Tibial nerve (tissue), 4 donors: Measurements from ENCODE around the gene UTRN. TPM values are rescaled to one million over a fixed set of nuclear protein-coding genes. Genes with fewer than 3 reads are reported as not detected.
A peak's percentile ranks its signal among the peaks of the same experiment; 100 is the strongest.

Experiments
- DNase-seq, 2 donors: peaks; one replicate each; pipeline ENCODE4 v3.0.0-alpha.2; 2019; ENCODE audit warnings: low spot score in 2 of 2
- H3K27ac ChIP-seq, 4 donors: fragments of 200-600 bp; sonication (generic) in 3 of 4; one replicate each; pipeline ENCODE4 v1.5.1; 2017 to 2019; ENCODE audit warnings: mild to moderate bottlenecking in 1 of 4
- H3K27me3 ChIP-seq, 2 donors: fragments of 200-600 bp; sonication (generic) in 1 of 2; one replicate each; pipeline versions ENCODE4 v1.5.1 to v1.6.0; 2017 to 2019
- H3K36me3 ChIP-seq, 3 donors: fragments of 200-600 bp; sonication (generic); one replicate each; pipeline ENCODE4 v1.5.1; 2018 to 2019
- H3K4me1 ChIP-seq, 4 donors: fragments of 200-600 bp; sonication (generic) in 3 of 4; one replicate each; pipeline ENCODE4 v1.5.1; 2017 to 2019
- H3K4me3 ChIP-seq, 4 donors: fragments of 200-600 bp; sonication (generic) in 3 of 4; one replicate each; pipeline ENCODE4 v1.5.1; 2017 to 2019; ENCODE audit warnings: mild to moderate bottlenecking in 1 of 4, moderate library complexity in 1 of 4
- H3K9me3 ChIP-seq, 4 donors: fragments of 200-600 bp; sonication (generic) in 3 of 4; one replicate each; pipeline ENCODE4 v1.5.1; 2017 to 2019
- EP300 ChIP-seq, 2 donors: sonication (generic); formaldehyde crosslinking; IDR thresholded peaks; one replicate each; pipeline ENCODE4 v1.6.1; 2017; ENCODE audit warnings: antibody characterized with exemption in 2 of 2, mild to moderate bottlenecking in 1 of 2
- POLR2A ChIP-seq, 2 donors: fragments of 450-650 bp; IDR thresholded peaks; one replicate each; pipeline ENCODE4 v1.6.1; 2017; ENCODE audit warnings: antibody characterized with exemption in 2 of 2, mild to moderate bottlenecking in 2 of 2, moderate library complexity in 2 of 2
- WGBS, 2 donors: methylation state at CpG; one replicate each; pipeline ENCODE4 v1.1.5; 2018; 5-methylcytosine and 5-hydroxymethylcytosine counted together
- total RNA-seq, 4 donors: library from RNA; depleted of rRNA; stranded (reverse); fragments of >200 nt; gene quantifications; one replicate each; pipeline ENCODE4 v1.1.0, GENCODE V29; 2016
- TF ChIP-seq, protein P1 (sequence below), 5 experiments: fragments of 200-600 bp in 3 of 5; fragments of 450-650 bp in 2 of 5; sonication (generic) in 3 of 5; IDR thresholded peaks; one replicate each; pipeline ENCODE4 v1.5.1; 2016 to 2019; ENCODE audit warnings: antibody characterized with exemption in 5 of 5, mild to moderate bottlenecking in 3 of 5, moderate library complexity in 2 of 5

Gene UTRN
- total RNA-seq, 4 donors from 2014 or later, result 279 to 370 (median 307) TPM

DNA sequence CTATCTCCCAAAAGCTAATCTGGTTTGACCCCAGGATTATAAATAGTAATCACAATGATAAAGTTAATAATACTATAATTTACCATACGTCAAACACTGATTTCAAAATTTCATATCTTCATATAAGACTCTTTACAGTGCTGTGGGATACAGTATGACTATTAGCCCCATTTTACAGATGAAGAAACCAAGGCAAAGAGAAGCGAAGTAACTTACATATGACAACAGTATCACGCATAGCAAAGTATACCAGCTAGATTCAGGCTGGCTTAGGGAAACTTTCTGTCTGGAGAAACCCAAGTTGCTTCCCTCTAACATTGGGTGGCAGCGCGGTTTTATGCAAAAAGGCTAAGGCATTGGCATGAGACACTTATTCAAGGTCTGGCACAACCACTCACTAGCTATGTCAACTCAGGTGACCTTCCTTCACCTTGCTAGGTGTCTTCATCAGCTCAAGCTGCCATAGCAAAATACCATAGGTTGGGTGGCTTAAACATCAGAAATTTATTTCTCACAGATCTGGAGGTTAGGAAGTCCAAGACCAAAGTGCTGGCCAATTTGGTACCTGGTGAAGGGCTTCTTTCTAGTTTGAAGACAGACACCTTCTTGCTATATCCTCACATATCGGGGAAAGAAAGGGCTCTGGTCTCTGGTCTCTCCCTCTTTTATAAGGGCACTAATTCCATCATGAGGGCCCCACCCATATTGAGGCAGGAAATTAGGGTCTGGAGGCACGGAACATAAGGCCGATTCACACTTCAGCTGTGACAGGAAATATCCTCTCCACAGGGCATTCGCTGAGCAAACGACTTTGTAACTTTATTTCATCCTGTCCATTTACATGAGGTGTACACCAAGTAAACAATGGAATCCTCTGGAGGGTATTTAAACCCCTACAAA is 22.4 kb upstream of the UTRN start:
- 93 to 95% methylated on average over 10 of the region's 10 CpGs for WGBS, 2 donors
- Histone ChIP-seq H3K4me1 (peaks cover 0 to 43% (median 25%) of the 10 kb centered on the region in 4 donors), H3K4me3 (no peak overlapping the region), H3K36me3 (no peaks in the 10 kb centered on the region), H3K27ac (no peak overlapping the region), H3K9me3 (peaks cover 0 to 4% (median 0%) of the 10 kb centered on the region in 4 donors), H3K27me3 (no peaks in the 10 kb centered on the region)
- no peak for TF ChIP-seq POLR2A (IDR thresholded peaks at IDR 0.05)
- TF ChIP-seq, protein P1, sequence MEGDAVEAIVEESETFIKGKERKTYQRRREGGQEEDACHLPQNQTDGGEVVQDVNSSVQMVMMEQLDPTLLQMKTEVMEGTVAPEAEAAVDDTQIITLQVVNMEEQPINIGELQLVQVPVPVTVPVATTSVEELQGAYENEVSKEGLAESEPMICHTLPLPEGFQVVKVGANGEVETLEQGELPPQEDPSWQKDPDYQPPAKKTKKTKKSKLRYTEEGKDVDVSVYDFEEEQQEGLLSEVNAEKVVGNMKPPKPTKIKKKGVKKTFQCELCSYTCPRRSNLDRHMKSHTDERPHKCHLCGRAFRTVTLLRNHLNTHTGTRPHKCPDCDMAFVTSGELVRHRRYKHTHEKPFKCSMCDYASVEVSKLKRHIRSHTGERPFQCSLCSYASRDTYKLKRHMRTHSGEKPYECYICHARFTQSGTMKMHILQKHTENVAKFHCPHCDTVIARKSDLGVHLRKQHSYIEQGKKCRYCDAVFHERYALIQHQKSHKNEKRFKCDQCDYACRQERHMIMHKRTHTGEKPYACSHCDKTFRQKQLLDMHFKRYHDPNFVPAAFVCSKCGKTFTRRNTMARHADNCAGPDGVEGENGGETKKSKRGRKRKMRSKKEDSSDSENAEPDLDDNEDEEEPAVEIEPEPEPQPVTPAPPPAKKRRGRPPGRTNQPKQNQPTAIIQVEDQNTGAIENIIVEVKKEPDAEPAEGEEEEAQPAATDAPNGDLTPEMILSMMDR (IDR thresholded peaks at IDR 0.05), result no peak
- TF ChIP-seq EP300 (IDR thresholded peaks at IDR 0.05), result no peak
- DNase-seq, result no peak

DNA sequence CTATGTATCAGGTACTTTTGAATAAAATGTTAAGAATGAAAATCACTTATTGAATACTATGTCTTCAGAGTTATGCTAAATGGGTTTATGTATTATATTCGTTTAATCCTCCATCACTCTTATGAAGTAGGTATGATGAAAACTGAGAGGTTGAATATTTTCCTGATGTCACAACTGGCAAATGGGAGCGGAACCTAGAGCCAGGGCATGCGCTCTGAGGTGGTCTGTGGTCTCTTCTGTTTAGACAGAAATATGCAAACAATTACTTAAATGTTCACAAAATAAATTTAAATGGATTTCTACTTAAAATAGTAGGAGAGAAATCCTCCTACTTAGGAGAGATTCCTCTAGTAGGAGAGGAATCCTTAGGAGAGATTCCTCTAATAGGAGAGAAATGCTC is 21.3 kb upstream of the UTRN start:
- TF ChIP-seq EP300 (IDR thresholded peaks at IDR 0.05), result no peak
- TF ChIP-seq, protein P1 (IDR thresholded peaks at IDR 0.05), result no peak
- no peak for TF ChIP-seq POLR2A (IDR thresholded peaks at IDR 0.05)
- H3K27me3 ChIP-seq, result no peaks in the 10 kb centered on the region
- H3K36me3 ChIP-seq, result no peaks in the 10 kb centered on the region
- WGBS, 2 donors, result 91 to 95% methylated on average over 3 of the region's 3 CpGs
- H3K4me3 ChIP-seq, result no peak overlapping the region
- DNase-seq, result no peak
- peaks cover 0 to 4% (median 0%) of the 10 kb centered on the region in 4 donors for H3K9me3 ChIP-seq
- H3K27ac ChIP-seq, result peak overlapping the region in 3 of 4 donors; percentile 23 to 75 (median 69)
- peaks cover 0 to 43% (median 25%) of the 10 kb centered on the region in 4 donors for H3K4me1 ChIP-seq

DNA sequence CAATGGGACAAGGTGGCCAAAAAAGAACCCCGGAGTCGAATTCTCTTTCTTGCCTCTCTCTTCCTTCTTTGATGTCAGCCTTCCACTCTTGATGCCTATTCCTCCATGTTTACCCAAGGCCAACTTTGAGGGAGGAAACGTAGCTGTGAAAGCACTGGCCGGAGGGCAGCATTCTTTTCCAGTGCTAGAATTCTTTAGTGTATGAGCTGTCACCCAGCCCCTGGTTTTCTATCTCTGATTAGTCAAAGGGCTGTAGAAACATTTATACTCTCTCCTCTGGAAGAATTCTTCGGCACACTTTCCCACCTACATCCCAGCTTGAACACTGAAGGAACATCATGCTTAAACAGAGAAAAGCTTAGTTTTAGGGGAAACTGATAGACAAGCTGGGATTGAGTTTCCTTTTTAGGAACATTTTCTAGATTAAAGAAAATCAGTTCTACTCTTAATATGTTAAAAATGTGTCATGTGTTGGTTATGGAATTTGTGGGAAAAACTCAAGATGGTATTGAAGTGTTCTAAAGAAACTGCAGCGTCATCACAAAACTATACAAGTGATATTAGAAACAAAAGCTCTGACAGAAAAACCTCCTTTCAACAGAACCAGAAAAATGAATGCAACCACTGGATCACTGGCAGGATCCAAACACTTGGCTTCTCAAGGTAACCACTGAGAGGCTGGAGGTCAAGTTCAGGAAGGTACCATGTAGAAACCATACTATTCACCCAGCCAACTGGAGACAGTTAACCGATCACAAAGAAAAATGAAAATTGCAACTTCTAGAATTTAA is 20.7 kb upstream of the UTRN start:
- no peak overlapping the region for H3K4me3 ChIP-seq
- no peak for DNase-seq
- TF ChIP-seq EP300 (IDR thresholded peaks at IDR 0.05), result no peak
- TF ChIP-seq POLR2A (IDR thresholded peaks at IDR 0.05), result no peak
- TF ChIP-seq, protein P1 (IDR thresholded peaks at IDR 0.05), result no peak
- H3K27ac ChIP-seq, result peak overlapping the region in 3 of 4 donors; percentile 23 to 75 (median 69)
- no peaks in the 10 kb centered on the region for H3K27me3 ChIP-seq
- 45 to 54% methylated on average over 7 of the region's 7 CpGs for WGBS, 2 donors
- peaks cover 0 to 4% (median 0%) of the 10 kb centered on the region in 4 donors for H3K9me3 ChIP-seq
- peaks cover 0 to 43% (median 25%) of the 10 kb centered on the region in 4 donors for H3K4me1 ChIP-seq
- H3K36me3 ChIP-seq, result no peaks in the 10 kb centered on the region

DNA sequence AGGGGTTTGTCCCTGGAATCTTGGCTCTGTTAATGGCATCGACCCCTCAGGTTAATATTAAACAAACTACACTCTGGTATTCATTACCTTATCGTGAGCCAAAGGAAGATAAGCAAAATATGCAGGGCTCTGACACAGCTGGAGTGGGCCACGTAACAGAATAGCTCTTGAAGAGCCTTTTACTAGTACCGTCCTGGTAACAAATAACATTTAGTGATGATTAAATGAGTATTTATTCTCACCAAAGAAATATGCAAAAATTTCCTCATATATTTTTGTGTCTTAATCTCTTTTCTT is 20.1 kb upstream of the UTRN start:
- TF ChIP-seq, protein P1 (IDR thresholded peaks at IDR 0.05), result no peak
- 60 to 64% methylated on average over 4 of the region's 4 CpGs for WGBS, 2 donors
- no peak for DNase-seq
- peaks cover 0 to 39% (median 25%) of the 10 kb centered on the region in 4 donors for H3K4me1 ChIP-seq
- H3K4me3 ChIP-seq, result no peak overlapping the region
- peaks cover 0 to 4% (median 0%) of the 10 kb centered on the region in 4 donors for H3K9me3 ChIP-seq
- H3K27me3 ChIP-seq, result no peaks in the 10 kb centered on the region
- peak overlapping the region in 3 of 4 donors; percentile 23 to 75 (median 69) for H3K27ac ChIP-seq
- H3K36me3 ChIP-seq, result no peaks in the 10 kb centered on the region

DNA sequence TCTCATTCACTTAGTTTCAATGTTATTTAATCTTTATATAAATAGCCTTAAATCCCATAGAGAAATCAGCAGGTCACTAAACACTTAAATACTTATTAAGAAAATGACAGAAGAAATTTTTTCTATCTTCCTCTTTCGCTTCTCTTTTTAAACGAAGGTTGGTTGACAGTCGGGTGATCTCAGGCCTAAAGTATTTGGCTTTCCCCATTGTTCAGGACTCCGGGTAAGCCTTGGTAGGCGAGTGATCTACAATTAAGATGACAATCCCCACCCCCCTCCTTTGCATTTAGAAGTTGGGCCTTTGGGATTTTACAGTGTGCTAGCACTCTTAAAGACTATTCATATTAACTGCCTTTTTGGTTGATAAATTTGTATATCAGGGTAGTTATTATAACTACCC is 19.7 kb upstream of the UTRN start:
- Histone ChIP-seq H3K36me3 (no peaks in the 10 kb centered on the region), H3K4me3 (no peak overlapping the region), H3K4me1 (peaks cover 0 to 36% (median 25%) of the 10 kb centered on the region in 4 donors), H3K27ac (peak overlapping the region in 3 of 4 donors; percentile 23 to 75 (median 69)), H3K9me3 (peaks cover 0 to 5% (median 0%) of the 10 kb centered on the region in 4 donors), H3K27me3 (no peaks in the 10 kb centered on the region)
- TF ChIP-seq POLR2A (IDR thresholded peaks at IDR 0.05) (no peak), EP300 (IDR thresholded peaks at IDR 0.05) (no peak)
- TF ChIP-seq, protein P1 (IDR thresholded peaks at IDR 0.05), result no peak
- no peak for DNase-seq
- WGBS, 2 donors, result 31 to 45% methylated on average over 5 of the region's 5 CpGs
